Activated CD8-positive, alpha-beta memory T cell treated with anti-CD3 and anti-CD28 coated beads, Interleukin-2, amount 10 ng/mL, durations not matched to agents 7 days and 5 days (primary cell): Measurements from ENCODE around the gene NUDCD3. TPM values are rescaled to one million over a fixed set of nuclear protein-coding genes. Genes with fewer than 3 reads are reported as not detected.
A peak's percentile ranks its signal among the peaks of the same experiment; 100 is the strongest.

ENCODE experiments used
- ATAC-seq: fragments of 150-1000 bp; cut with Tn5 transposase; one replicate; pipeline ENCODE4 v1.10.0; 2021; ENCODE audit warnings: moderate library complexity
- CTCF ChIA-PET: fragments of 350-600 bp; sonication (Branson Sonifier 250); formaldehyde crosslinking; loops from one replicate; lab custom pipeline; 2021; ENCODE audit warnings: antibody characterized with exemption; lab: Charles Lee
- DNase-seq: peaks from one replicate; pipeline ENCODE4 v3.0.0-alpha.2; 2020
- H3K27ac Mint-ChIP-seq: one replicate; pipeline ENCODE4 v1.8.0; 2021; ENCODE audit warnings: mild to moderate bottlenecking, mixed read lengths
- H3K27me3 Mint-ChIP-seq: one replicate; pipeline ENCODE4 v1.8.0; 2021; ENCODE audit warnings: mixed read lengths
- H3K36me3 Mint-ChIP-seq: one replicate; pipeline ENCODE4 v1.8.0; 2021; ENCODE audit warnings: mild to moderate bottlenecking, mixed read lengths
- H3K4me1 Mint-ChIP-seq: one replicate; pipeline ENCODE4 v1.8.0; 2021; ENCODE audit warnings: mixed read lengths
- H3K4me3 Mint-ChIP-seq: one replicate; pipeline ENCODE4 v1.8.0; 2021; ENCODE audit warnings: mild to moderate bottlenecking, moderate library complexity, mixed read lengths
- H3K9me3 Mint-ChIP-seq: one replicate; pipeline ENCODE4 v1.8.0; 2022; ENCODE audit warnings: low read depth, mixed read lengths
- total RNA-seq, 2 experiments: library from RNA; stranded (reverse); gene quantifications; one replicate each; pipeline ENCODE4 v1.2.3, GENCODE V29; 2021

The NUDCD3 gene
- total RNA-seq, 2 experiments from 2014 or later: 92.2 to 101 TPM

DNA sequence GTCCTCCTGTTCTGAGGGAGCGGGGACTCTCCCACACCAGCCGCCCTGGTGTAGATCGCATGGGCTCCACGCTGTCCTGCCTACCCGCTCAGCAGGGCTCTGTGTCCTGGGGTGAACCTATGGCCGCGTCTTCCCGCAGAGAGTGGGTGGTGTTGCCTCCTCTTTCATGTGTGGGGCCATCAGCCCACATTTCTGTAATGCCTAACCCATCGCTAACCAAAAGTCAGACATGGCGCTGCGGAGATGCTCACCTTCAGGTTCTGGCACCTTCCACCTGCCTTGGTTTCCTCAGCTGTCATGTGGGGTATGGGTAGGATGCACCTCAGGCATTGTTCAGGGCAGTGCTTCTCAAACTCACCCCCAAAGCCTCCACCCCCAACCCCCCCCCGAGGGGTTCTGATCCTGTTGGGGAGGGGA is 114.5 kb downstream of the NUDCD3 start:
- no peak overlapping the region for H3K4me3 Mint-ChIP-seq
- DNase-seq (peak; percentile 35), ATAC-seq (no peak)
- H3K27me3 Mint-ChIP-seq: peaks cover 8% of the 10 kb centered on the region
- peaks cover 5% of the 10 kb centered on the region for H3K4me1 Mint-ChIP-seq
- no peak overlapping the region for H3K27ac Mint-ChIP-seq
- H3K9me3 Mint-ChIP-seq: no peaks in the 10 kb centered on the region
- CTCF ChIA-PET: interaction anchor here (2.7 kb wide), 1 partner anchor 189 kb away, joined by 10 read pairs; no protein-coding TSS in a partner anchor
- no peaks in the 10 kb centered on the region for H3K36me3 Mint-ChIP-seq

DNA sequence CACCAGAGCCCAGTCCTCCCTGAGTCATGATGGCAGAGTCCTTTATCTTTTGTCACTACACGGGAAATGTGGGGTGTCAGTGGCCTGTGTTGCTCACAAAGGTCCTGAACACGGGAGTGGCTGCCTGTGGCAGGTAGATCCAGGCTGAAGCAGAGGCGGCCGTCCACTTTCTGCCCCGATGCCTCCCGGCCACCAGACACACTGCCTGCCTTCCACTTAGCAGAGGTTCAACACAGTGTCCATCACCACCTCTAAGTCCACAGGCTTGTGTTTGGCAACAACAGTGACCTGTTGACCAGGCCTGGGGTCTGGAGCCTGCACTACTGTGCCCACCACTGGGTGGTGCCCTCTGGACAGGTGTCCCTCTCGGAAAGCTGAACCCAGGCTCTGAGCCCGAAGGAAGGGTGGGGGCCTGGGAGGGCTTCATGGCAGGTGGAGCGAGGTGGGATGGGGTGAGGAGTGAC is 115.2 kb downstream of the NUDCD3 start:
- H3K27ac Mint-ChIP-seq: no peak overlapping the region
- peaks cover 5% of the 10 kb centered on the region for H3K4me1 Mint-ChIP-seq
- H3K36me3 Mint-ChIP-seq: no peaks in the 10 kb centered on the region
- H3K9me3 Mint-ChIP-seq: no peaks in the 10 kb centered on the region
- no peak for ATAC-seq
- CTCF ChIA-PET: interaction anchor here (2.7 kb wide), 1 partner anchor 190 kb away, joined by 10 read pairs; no protein-coding TSS in a partner anchor
- DNase-seq: no peak
- peaks cover 15% of the 10 kb centered on the region for H3K27me3 Mint-ChIP-seq
- H3K4me3 Mint-ChIP-seq: no peak overlapping the region

DNA sequence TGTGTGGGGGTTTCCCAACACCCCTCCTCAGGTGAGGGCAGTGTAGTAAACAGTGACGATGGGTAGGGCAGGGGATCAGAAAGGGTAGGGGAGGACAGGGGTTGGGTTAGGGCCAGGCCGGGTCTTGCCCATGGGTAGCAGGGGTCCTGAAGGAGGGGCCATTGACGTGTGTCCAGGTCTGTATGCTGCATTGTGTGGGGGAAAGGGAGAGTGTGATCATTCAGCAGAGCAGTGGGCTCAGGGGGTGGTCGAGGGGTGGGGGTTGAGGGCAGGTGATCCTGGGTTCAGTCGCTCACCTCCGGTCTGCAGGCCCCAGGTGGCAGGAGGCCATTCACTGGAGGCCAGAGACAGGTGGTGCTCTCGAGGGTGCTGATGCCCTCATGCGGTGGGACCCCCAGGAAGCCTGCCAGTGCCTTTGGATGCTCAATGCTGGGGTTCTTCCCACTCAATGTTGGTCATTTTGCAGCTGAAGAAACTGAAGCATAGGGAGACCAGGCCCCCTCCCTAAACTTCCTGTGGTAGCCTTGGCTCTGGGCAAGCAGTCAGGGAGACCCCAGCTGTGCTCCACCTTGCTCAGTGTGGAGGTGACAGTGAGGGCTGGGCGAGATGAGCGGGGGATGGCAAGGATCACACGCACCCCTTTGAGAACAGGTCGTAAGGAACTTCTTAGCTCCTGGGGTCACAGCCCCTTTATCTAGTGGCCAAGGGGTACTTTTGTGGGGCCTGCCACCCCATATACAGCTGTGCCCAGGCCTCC is 116.3 kb downstream of the NUDCD3 start:
- DNase-seq (no peak), ATAC-seq (no peak)
- H3K9me3 Mint-ChIP-seq: no peaks in the 10 kb centered on the region
- no peaks in the 10 kb centered on the region for H3K36me3 Mint-ChIP-seq
- peaks cover 11% of the 10 kb centered on the region for H3K4me1 Mint-ChIP-seq
- CTCF ChIA-PET: interaction anchor here (1.0 to 2.7 kb wide), 2 partner anchors 160 to 191 kb away, joined by 3 to 10 read pairs; no protein-coding TSS in a partner anchor
- no peak overlapping the region for H3K27ac Mint-ChIP-seq
- no peak overlapping the region for H3K4me3 Mint-ChIP-seq
- peaks cover 26% of the 10 kb centered on the region for H3K27me3 Mint-ChIP-seq

DNA sequence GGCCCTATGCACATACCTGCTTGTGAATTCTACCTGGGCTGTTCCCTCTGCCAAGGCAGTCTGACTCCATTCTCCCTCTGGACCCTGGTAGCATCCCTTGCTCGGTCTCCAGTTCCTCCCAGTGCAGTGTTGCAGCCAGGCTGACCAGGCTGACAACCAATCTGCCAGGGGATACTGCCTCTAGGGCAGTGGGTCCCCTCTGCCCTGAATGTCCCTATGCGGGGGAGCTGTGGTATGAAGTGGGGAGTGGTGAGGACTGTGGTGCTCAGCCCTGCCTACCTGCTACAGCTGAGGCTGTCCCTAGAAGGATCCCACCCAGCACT is 117.1 kb downstream of the NUDCD3 start:
- H3K4me1 Mint-ChIP-seq: peaks cover 10% of the 10 kb centered on the region
- ATAC-seq (no peak), DNase-seq (no peak)
- no peaks in the 10 kb centered on the region for H3K36me3 Mint-ChIP-seq
- H3K4me3 Mint-ChIP-seq: no peak overlapping the region
- H3K9me3 Mint-ChIP-seq: no peaks in the 10 kb centered on the region
- H3K27ac Mint-ChIP-seq: no peak overlapping the region
- CTCF ChIA-PET: interaction anchor here (1.0 to 2.7 kb wide), 2 partner anchors 161 to 192 kb away, joined by 3 to 10 read pairs; no protein-coding TSS in a partner anchor
- H3K27me3 Mint-ChIP-seq: peaks cover 31% of the 10 kb centered on the region

DNA sequence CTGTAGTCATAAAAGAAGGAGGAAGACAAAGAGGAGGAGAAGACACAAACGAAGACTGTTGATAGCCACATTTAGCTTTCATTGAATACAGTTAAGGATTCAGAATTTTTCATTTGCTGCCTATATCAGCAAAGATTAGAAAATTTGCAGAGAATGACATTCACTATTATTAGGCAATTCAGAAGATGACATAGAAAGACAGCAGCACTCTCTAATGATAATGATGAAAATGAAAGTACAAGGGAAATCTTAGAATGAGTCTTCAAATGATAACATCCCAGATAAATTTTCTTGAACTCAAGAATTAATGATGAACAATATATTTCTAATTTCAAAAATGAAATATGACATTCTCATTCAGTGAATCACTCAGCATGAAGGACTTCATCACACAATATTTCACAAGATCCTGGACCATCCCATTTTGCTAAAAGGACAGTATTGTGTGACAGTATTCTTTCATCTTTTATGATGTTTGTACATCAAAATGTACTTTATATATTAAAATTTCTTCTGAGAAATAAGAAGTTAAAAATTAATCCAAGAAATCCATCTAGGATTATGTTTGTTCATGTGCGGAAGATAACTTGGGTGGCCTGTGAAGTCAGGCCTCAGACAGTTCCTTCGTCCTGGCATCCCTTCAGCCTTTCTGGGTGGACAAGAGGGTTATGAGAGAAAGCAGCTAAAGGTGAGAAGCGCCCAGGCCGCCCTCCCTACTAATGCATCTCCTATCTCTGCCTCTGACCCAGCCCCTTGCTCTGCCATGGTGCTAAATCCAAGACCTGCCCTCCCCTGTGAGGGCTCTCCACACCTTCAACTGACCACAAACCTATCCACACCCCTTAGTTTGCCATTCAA is 117.7 kb downstream of the NUDCD3 start:
- H3K36me3 Mint-ChIP-seq: no peaks in the 10 kb centered on the region
- ATAC-seq (no peak), DNase-seq (no peak)
- peaks cover 31% of the 10 kb centered on the region for H3K27me3 Mint-ChIP-seq
- CTCF ChIA-PET: interaction anchor here (1.3 kb wide), 1 partner anchor 107 kb away, joined by 3 read pairs; no protein-coding TSS in a partner anchor
- no peaks in the 10 kb centered on the region for H3K9me3 Mint-ChIP-seq
- no peak overlapping the region for H3K4me3 Mint-ChIP-seq
- H3K27ac Mint-ChIP-seq: no peak overlapping the region
- H3K4me1 Mint-ChIP-seq: peaks cover 10% of the 10 kb centered on the region

DNA sequence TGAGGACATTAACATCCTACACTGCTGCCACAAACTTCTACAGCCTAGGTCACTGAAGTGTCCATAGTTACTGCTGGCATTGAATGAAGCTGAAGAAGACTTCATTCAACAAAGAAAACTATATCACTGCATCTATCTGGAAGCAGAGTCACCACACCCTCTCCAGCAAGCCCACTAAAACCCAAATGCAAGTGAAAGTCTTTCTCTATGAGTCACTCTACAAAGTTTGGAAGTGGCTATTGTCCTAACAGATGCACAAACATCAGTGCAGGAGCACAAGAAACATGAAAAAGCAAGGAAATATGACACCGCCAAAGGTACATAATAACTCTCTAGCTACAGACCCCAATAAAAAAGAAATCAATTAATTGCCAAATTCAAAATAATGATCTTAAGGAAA is 121.6 kb downstream of the NUDCD3 start:
- no peak overlapping the region for H3K4me3 Mint-ChIP-seq
- H3K36me3 Mint-ChIP-seq: no peaks in the 10 kb centered on the region
- CTCF ChIA-PET: no interaction called here
- no peak overlapping the region for H3K27ac Mint-ChIP-seq
- no peak for ATAC-seq
- H3K4me1 Mint-ChIP-seq: peaks cover 10% of the 10 kb centered on the region
- H3K9me3 Mint-ChIP-seq: no peaks in the 10 kb centered on the region
- no peak for DNase-seq
- peaks cover 53% of the 10 kb centered on the region for H3K27me3 Mint-ChIP-seq

DNA sequence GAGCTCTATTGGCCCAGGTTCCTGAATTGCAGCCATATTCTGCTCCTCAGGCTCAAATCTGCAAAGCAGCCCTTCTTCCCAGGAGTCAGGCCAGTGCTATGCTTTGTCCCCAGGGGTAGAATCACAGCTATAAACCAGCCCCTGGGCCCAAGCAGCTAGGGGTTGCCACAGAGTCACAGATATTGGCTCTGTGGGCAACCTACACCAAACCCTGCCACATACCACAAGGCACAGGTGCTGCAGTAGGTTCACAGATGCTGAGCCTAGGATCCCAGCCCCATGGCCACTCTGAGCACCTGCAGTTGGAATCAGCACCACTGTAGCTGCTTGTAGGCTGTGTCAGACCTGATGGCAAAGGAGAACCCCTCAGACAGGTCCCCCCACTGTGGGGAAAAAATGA is 122.0 kb downstream of the NUDCD3 start:
- ATAC-seq: no peak
- Mint-ChIP-seq H3K27me3 (peaks cover 55% of the 10 kb centered on the region), H3K4me3 (no peak overlapping the region), H3K36me3 (no peaks in the 10 kb centered on the region), H3K27ac (no peak overlapping the region), H3K9me3 (no peaks in the 10 kb centered on the region), H3K4me1 (peaks cover 10% of the 10 kb centered on the region)
- CTCF ChIA-PET: no interaction called here
- DNase-seq: no peak

DNA sequence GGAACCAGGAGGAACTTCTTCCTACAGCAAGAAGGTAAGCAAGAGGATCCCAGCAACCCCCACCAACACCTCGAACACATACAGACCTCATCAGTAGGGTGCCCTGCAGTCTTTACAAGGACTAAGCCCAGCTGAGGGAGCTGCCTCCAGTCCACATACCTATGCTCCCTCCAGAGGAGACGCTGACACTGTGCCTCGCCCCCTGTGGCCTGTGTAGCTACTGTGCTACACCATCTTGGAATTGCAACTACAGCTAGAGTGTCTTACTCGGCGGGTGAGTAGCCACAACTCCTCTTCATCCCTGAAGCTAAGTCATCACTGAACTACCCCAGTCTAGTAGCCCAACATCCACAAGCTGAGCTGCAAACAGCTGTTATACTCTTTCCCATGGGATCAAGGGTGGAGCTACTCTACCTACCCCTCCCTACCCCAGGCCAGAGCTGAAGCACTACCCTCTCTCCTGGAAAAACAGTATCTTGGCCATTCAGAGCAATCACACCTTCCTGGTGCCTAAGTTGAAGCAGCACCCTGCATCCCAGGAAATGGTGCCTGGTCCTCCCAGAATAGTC is 122.9 kb downstream of the NUDCD3 start:
- peaks cover 57% of the 10 kb centered on the region for H3K27me3 Mint-ChIP-seq
- no peaks in the 10 kb centered on the region for H3K36me3 Mint-ChIP-seq
- DNase-seq: no peak
- H3K9me3 Mint-ChIP-seq: no peaks in the 10 kb centered on the region
- CTCF ChIA-PET: no interaction called here
- H3K27ac Mint-ChIP-seq: no peak overlapping the region
- H3K4me1 Mint-ChIP-seq: peaks cover 10% of the 10 kb centered on the region
- no peak for ATAC-seq
- H3K4me3 Mint-ChIP-seq: no peak overlapping the region

DNA sequence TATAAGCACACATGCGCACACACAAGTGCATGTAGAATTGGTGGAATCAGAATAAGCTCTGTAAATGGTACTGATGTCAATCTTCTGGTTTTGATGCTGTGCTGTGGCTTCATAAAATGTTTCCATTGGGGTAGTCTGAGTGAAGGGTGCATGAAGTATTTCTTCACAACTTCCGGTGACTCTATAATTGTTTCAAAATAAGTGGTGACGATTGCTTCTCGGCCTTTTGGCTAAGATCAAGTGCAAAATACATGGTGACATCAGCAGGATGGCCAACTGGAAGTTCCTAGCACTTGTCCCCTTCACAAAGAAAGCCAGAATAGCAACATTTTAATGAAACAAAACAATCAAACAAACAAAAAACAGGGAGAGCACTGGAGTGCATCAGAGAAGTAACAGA is 123.5 kb downstream of the NUDCD3 start:
- Mint-ChIP-seq H3K36me3 (no peaks in the 10 kb centered on the region), H3K4me3 (no peak overlapping the region), H3K9me3 (no peaks in the 10 kb centered on the region), H3K27ac (no peak overlapping the region), H3K27me3 (peaks cover 62% of the 10 kb centered on the region), H3K4me1 (peaks cover 10% of the 10 kb centered on the region)
- ATAC-seq: no peak
- CTCF ChIA-PET: no interaction called here
- DNase-seq: no peak

DNA sequence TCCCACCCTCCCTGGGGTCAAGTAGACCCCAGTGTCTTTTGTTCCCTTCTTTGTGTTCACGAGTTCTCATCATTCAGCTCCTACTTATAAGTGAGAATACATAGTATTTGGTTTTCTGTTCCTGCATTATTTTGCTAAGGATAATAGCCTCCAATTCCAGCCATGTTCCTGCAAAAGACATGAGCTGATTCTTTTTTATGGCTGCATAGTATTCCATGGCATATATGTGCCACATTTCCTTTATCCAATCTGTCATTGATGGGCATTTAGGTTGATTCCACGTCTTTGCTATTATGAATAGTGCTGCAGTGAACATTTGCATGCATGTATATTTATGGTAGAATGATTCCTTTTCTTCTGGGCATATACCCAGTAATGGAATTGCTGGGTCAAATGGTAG is 136.8 kb downstream of the NUDCD3 start:
- no peak for DNase-seq
- Mint-ChIP-seq H3K27me3 (peaks cover 64% of the 10 kb centered on the region), H3K36me3 (peaks cover 2% of the 10 kb centered on the region), H3K4me3 (no peak overlapping the region), H3K9me3 (no peaks in the 10 kb centered on the region), H3K4me1 (no peaks in the 10 kb centered on the region), H3K27ac (no peak overlapping the region)
- ATAC-seq: no peak
- CTCF ChIA-PET: no interaction called here

DNA sequence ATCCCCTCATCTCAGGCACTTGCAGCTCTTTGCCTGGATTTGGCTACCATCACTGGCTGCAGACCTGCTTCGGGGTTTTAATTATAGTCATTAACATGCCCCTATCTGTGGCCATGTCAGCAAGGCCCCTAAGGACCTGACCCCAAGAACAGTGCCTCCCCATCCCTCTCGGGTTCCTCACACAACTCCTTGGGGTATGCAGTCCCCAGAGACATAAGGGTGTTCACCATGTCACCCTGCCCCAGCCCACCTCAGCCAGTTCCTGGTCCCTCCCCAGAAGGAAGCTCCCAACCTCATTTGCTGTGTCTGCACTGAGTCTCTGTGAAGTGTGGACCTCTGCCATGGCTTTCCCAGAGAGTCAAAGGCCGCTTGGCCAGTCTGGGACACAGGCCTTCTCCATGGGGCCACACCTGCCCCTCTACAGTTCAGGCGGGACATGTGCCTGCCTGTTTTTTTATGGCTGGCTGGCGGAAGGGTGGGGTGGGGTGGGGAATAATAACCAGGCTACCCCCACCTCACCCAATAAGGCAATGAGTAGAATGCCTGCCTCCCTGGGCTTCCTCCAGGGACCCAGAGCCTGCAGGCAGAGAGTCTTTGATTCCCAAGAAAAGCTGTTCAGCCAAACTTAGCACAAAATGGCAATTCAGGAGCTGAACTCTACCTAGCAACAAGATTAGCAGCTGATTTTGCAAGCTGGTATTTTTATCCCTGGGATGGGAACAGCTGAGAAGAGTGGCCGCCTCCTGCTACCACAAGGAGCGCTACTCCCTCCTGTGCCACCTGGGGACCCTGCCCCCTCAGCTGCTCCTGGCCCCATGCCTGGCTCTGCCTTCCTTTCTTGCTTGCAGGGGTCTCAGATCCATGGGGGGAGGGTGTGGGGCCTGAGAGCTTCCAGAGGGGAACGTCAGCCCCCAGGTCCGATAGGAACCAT is 141.3 kb downstream of the NUDCD3 start:
- CTCF ChIA-PET: interaction anchor here (0.8 to 2.3 kb wide), 7 partner anchors 9 to 216 kb away, joined by 3 to 15 read pairs (median 4); no protein-coding TSS in a partner anchor
- Mint-ChIP-seq H3K27ac (no peak overlapping the region), H3K27me3 (peaks cover 59% of the 10 kb centered on the region), H3K4me3 (no peak overlapping the region), H3K9me3 (no peaks in the 10 kb centered on the region), H3K4me1 (no peaks in the 10 kb centered on the region), H3K36me3 (no peaks in the 10 kb centered on the region)
- ATAC-seq (no peak), DNase-seq (no peak)

DNA sequence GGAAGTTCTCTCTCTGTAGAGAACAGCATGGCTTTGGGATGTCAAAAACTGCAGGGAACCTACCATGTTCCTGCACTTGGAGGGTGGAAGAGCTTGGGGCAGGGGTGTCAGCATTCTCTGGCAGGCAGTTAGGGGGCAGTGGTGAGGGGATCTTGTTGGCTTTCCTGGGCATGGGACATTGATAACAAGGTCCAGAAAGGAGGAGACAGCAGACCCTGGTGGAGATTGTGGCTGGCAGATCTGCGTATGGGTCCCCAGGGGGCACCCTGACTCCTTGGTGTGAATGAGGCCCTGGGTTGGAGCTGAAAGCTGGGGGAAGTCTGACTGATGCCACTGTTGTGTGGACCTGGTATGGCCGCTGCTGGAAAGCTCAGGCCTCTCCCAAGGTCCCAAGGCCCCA is 142.2 kb downstream of the NUDCD3 start:
- Mint-ChIP-seq H3K4me3 (no peak overlapping the region), H3K4me1 (no peaks in the 10 kb centered on the region), H3K27ac (no peak overlapping the region), H3K36me3 (no peaks in the 10 kb centered on the region), H3K27me3 (peaks cover 53% of the 10 kb centered on the region), H3K9me3 (no peaks in the 10 kb centered on the region)
- ATAC-seq (peak; percentile 45), DNase-seq (no peak)
- CTCF ChIA-PET: interaction anchor here (1.2 to 2.3 kb wide), 4 partner anchors 61 to 217 kb away, joined by 4 to 15 read pairs (median 5); no protein-coding TSS in a partner anchor
